ENCODE results near the gene HECTD1. TPM values are rescaled to one million over a fixed set of nuclear protein-coding genes. Genes with fewer than 3 reads are reported as not detected.

Gene HECTD1
- total RNA-seq, 1 donor from 2014 or later, result 114 TPM

DNA sequence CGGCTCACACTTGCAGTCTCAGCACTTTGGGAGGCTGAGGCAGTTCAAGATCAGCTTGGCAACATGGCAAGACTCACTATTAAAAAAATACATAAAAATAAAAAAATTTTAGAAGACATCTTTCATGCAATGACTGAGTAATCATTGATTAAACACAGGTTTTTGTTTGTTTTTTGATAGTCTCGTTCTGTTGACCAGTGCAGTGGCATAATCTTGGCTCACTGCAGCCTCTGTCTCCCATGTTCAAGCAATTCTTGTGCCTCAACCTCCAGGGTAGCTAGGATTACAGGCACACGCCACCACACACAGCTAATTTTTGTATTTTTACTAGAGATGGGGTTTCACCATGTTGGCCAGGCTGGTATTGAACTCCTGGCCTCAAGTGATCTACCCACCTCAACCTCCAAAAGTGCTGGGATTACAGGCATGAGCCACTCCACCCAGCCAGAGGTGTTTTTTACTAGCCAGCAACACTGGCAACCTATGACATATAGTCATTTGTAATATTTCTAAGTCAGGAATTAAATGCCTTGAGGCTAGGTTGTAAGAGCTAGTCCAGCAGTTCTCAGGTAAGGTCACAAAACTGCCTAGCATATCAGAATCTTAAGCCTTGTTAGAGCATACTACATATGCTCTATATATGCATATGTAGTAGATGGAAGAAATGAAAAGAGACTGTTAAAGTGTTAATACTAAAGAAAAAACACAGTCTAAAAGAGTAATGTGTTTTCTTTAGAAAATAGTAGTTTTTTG lies 27.1 kb downstream of the HECTD1 start:
- intact Hi-C loops (cut with micrococcal nuclease), result no loop called here
- H3K36me3 Mint-ChIP-seq (ENCODE audit: low read depth), result peaks cover 21% of the 10 kb centered on the region
- no peaks in the 10 kb centered on the region for H3K9me3 Mint-ChIP-seq
- DNase-seq (ENCODE audit: low spot score), result no peak
- H3K27ac Mint-ChIP-seq, result no peak overlapping the region
- no peaks in the 10 kb centered on the region for H3K27me3 Mint-ChIP-seq (ENCODE audit: low read depth)
- no peak overlapping the region for H3K4me3 Mint-ChIP-seq (ENCODE audit: low read depth)
- no peaks in the 10 kb centered on the region for H3K4me1 Mint-ChIP-seq (ENCODE audit: low read depth)

DNA sequence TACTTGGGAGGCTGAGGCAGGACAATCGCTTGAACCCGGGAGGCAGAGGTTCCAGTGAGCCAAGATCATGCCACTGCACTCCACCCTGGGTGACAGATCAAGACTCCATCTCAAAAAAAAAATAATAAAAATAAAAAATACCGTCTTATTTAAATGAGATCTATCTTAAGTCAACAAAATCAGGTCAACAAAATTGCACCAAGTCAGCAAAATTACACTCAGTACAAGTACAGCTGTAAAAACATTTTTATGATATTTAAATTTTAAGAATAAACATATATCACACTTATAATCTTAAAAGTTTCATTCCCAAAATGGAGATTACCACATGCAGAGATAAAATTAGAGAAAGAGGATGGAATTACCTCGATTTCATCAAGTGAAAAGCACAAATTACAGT lies 33.2 kb downstream of the HECTD1 start:
- Mint-ChIP-seq H3K4me3 (ENCODE audit: low read depth) (no peak overlapping the region), H3K4me1 (ENCODE audit: low read depth) (no peaks in the 10 kb centered on the region), H3K36me3 (ENCODE audit: low read depth) (peaks cover 60% of the 10 kb centered on the region), H3K9me3 (no peaks in the 10 kb centered on the region), H3K27me3 (ENCODE audit: low read depth) (no peaks in the 10 kb centered on the region), H3K27ac (no peak overlapping the region)
- intact Hi-C loops (cut with micrococcal nuclease), result no loop called here
- DNase-seq (ENCODE audit: low spot score), result no peak

DNA sequence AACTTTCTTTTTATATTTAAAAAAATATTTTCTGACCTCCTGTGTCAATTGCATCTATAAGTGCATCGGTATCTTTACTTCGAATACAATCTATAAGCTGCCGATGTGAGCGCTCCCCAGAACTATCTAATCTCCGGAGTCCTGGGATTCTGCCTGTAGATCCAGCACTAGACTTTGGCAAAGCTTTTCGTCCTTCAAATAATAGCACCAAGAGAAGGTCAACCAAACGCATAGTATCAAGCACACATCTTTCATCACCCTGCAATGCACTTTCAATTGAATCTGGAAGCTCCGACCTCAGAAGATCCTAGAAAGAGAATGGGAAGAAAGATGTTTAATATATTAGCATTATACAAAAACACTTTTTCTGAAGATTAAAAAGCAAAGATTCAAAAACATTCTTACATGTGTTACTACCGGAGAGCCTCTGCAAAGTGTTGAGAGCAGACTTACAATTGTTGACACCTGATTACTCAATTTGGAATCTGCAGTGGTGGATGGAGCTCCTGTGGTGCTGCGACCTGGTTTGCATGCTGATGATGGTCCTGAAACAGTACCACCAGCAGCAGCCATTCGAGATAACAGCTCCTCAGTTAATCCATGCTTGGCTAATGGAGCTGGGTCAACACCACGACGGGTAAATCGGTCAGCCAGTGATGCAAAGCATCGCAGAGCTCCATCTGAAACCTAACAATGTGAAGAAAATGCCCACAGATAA lies 34.3 kb downstream of the HECTD1 start:
- Mint-ChIP-seq H3K9me3 (no peaks in the 10 kb centered on the region), H3K4me3 (ENCODE audit: low read depth) (no peak overlapping the region), H3K4me1 (ENCODE audit: low read depth) (no peaks in the 10 kb centered on the region), H3K36me3 (ENCODE audit: low read depth) (peaks cover 61% of the 10 kb centered on the region), H3K27ac (no peak overlapping the region), H3K27me3 (ENCODE audit: low read depth) (no peaks in the 10 kb centered on the region)
- intact Hi-C loops (cut with micrococcal nuclease), result no loop called here
- no peak for DNase-seq (ENCODE audit: low spot score)

DNA sequence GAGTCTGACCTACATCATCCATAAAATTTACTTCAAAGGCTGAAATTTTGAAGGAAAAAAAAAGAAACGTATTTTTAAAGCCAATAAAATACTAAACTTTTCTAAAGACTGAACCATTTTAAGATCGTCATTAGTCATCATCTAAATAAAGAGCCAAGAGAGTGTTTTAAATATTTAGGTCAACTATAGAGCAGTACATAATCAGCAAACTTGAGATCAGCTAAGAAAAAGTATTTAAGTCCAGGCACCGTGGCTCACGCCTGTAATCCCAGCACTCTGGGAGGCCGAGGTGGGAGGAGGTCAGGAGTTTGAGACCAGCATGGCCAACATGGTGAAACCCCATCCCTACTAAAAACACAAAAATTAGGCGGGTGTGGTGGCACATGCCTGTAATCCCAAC lies 35.5 kb downstream of the HECTD1 start:
- peaks cover 64% of the 10 kb centered on the region for H3K36me3 Mint-ChIP-seq (ENCODE audit: low read depth)

DNA sequence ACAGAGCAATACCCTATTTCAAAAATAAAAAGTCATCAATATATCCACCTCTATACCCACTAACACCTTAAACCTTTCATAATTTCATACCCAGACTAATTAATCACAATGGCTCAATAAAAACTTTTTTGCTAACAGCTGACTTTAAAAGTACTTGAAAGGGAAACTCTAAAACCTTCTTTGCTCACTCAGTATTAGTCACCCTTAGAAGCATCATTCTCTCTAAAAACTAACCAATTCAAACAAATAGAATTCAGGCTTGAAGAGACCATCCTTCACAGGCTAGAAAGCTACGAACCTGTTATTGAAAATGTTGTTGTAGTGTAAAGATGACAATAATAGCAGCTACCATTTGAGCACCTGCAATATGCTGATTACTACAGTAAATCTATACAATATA lies 37.2 kb downstream of the HECTD1 start:
- no peak overlapping the region for H3K27ac Mint-ChIP-seq
- no peaks in the 10 kb centered on the region for H3K9me3 Mint-ChIP-seq
- no peaks in the 10 kb centered on the region for H3K27me3 Mint-ChIP-seq (ENCODE audit: low read depth)
- DNase-seq (ENCODE audit: low spot score), result no peak
- intact Hi-C loops (cut with micrococcal nuclease), result no loop called here
- no peak overlapping the region for H3K4me3 Mint-ChIP-seq (ENCODE audit: low read depth)
- H3K4me1 Mint-ChIP-seq (ENCODE audit: low read depth), result no peaks in the 10 kb centered on the region
- H3K36me3 Mint-ChIP-seq (ENCODE audit: low read depth), result peaks cover 69% of the 10 kb centered on the region

More for the DNA sequence above, 35.5 kb downstream of the HECTD1 start:
- H3K9me3 Mint-ChIP-seq, result no peaks in the 10 kb centered on the region
- no peaks in the 10 kb centered on the region for H3K27me3 Mint-ChIP-seq (ENCODE audit: low read depth)
- intact Hi-C loops (cut with micrococcal nuclease), result no loop called here
- no peaks in the 10 kb centered on the region for H3K4me1 Mint-ChIP-seq (ENCODE audit: low read depth)
- no peak for DNase-seq (ENCODE audit: low spot score)
- H3K27ac Mint-ChIP-seq, result no peak overlapping the region
- no peak overlapping the region for H3K4me3 Mint-ChIP-seq (ENCODE audit: low read depth)

DNA sequence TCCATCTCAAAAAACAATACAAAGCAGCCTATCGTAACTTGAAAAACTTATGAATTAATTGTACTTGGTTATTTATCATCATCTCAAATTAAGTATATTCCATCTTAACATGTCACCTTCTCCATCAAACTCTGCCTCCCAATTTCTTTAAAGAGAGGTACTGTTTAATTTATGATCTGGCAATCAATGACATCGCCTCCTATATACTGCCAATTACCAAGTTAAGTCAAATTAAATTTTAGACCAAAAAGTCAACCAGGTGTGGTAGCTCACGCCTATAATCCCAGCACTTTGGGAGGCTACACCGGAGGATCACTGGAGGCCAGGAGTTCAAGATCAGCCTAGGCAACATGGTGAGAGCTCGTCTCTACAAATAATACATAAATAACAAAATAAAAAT lies 37.7 kb downstream of the HECTD1 start:
- no peaks in the 10 kb centered on the region for H3K27me3 Mint-ChIP-seq (ENCODE audit: low read depth)
- peaks cover 69% of the 10 kb centered on the region for H3K36me3 Mint-ChIP-seq (ENCODE audit: low read depth)
- intact Hi-C loops (cut with micrococcal nuclease), result no loop called here
- no peak for DNase-seq (ENCODE audit: low spot score)
- H3K27ac Mint-ChIP-seq, result no peak overlapping the region
- no peak overlapping the region for H3K4me3 Mint-ChIP-seq (ENCODE audit: low read depth)
- H3K4me1 Mint-ChIP-seq (ENCODE audit: low read depth), result no peaks in the 10 kb centered on the region
- no peaks in the 10 kb centered on the region for H3K9me3 Mint-ChIP-seq

DNA sequence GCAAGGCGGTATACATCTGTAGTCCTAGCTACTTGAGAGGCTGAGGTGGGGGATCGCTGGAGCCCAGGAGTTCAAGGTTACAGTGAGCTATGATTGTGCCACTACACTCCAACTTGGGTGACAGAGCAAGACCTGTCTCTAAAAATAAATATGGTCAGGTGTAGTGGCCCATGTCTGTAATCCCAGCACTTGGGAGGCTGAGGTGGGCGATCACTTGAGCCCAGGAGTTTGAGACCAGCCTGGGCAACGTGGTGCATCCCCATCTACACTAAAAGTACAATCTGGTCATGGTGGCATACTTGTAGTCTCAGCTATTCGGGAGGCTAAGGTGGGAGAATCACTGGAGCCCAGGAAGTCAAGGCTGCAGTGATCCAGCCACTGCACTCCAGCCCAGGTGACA lies 40.6 kb downstream of the HECTD1 start:
- no peaks in the 10 kb centered on the region for H3K27me3 Mint-ChIP-seq (ENCODE audit: low read depth)
- H3K4me3 Mint-ChIP-seq (ENCODE audit: low read depth), result no peak overlapping the region
- H3K4me1 Mint-ChIP-seq (ENCODE audit: low read depth), result no peaks in the 10 kb centered on the region
- intact Hi-C loops (cut with micrococcal nuclease), result no loop called here
- no peak overlapping the region for H3K27ac Mint-ChIP-seq
- H3K36me3 Mint-ChIP-seq (ENCODE audit: low read depth), result peaks cover 66% of the 10 kb centered on the region
- no peaks in the 10 kb centered on the region for H3K9me3 Mint-ChIP-seq
- DNase-seq (ENCODE audit: low spot score), result no peak

DNA sequence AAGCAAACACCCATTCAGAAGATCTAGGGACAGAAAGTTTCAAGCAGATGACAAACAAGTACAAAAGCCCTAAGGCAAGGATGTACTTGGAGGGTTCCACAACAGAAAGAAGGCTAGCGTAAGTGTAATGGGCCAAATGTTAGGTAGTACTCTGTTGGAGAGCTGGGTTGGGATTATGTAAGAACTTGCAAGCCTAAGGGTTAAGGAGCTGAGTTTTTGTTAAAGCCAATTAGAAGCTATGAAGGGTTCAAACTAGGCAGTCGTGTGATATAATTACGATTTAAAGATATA lies 41.4 kb downstream of the HECTD1 start:
- Mint-ChIP-seq H3K27ac (no peak overlapping the region), H3K9me3 (no peaks in the 10 kb centered on the region), H3K4me1 (ENCODE audit: low read depth) (no peaks in the 10 kb centered on the region), H3K27me3 (ENCODE audit: low read depth) (no peaks in the 10 kb centered on the region), H3K36me3 (ENCODE audit: low read depth) (peaks cover 65% of the 10 kb centered on the region), H3K4me3 (ENCODE audit: low read depth) (no peak overlapping the region)
- intact Hi-C loops (cut with micrococcal nuclease), result no loop called here
- DNase-seq (ENCODE audit: low spot score), result no peak

DNA sequence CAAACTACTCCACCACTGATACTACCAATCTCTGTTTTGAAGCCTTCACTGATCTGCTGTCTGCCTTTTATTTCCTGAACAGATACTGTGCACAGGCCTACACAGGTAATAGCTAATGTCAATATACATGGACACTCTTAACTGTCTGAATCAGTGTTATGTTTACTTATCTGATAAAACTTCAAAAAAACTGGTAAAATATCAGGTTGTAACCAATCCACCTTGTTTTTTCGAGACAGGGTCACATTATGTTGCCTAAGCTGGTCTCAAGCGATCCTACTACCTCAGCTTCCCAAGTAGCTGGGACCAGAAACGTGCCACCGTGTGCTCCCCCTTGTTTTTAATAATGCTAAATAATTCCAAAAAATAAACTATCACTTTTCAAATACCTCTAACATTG lies 43.5 kb downstream of the HECTD1 start:
- DNase-seq (ENCODE audit: low spot score), result no peak
- H3K4me3 Mint-ChIP-seq (ENCODE audit: low read depth), result no peak overlapping the region
- H3K4me1 Mint-ChIP-seq (ENCODE audit: low read depth), result no peaks in the 10 kb centered on the region
- intact Hi-C loops (cut with micrococcal nuclease), result no loop called here
- no peak overlapping the region for H3K27ac Mint-ChIP-seq
- H3K9me3 Mint-ChIP-seq, result no peaks in the 10 kb centered on the region
- H3K27me3 Mint-ChIP-seq (ENCODE audit: low read depth), result no peaks in the 10 kb centered on the region
- H3K36me3 Mint-ChIP-seq (ENCODE audit: low read depth), result peaks cover 58% of the 10 kb centered on the region

DNA sequence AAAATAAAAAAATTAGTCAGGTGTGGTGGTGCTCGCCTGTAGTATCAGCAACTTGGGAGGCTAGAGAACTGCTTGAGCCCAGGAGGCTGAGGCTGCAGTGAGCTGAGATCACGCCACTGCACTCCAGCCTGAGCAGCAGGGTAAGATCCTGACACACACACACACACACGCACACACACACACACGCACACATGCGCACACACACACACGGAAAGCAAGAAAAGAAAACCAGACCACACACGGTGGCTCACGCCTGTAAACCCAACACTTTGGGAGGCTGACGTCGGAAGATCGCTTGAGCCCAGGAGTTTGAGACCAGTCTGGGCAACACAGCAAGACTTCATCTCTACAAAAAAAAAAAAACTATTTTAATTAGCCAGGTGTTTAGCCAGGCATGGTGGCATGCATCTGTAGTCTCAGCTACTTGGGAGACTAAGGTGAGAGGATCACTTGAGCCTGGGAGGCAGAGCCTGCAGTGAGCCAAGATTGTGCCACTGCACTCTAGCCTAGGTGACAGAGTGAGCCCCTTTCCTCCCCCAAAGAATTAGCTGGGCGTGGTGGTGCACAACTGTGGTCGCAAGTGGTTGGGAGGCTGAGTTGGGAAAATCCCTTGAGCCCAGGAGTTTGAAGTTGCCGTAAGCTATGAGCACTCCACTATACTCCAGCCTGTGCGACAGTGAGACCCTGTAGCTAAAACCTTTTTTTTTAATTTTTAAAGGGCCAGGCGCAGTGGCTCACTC lies 44.5 kb downstream of the HECTD1 start:
- Mint-ChIP-seq H3K4me3 (ENCODE audit: low read depth) (no peak overlapping the region), H3K36me3 (ENCODE audit: low read depth) (peaks cover 55% of the 10 kb centered on the region), H3K27me3 (ENCODE audit: low read depth) (no peaks in the 10 kb centered on the region), H3K27ac (no peak overlapping the region), H3K9me3 (no peaks in the 10 kb centered on the region), H3K4me1 (ENCODE audit: low read depth) (no peaks in the 10 kb centered on the region)
- intact Hi-C loops (cut with micrococcal nuclease), result no loop called here
- DNase-seq (ENCODE audit: low spot score), result no peak

DNA sequence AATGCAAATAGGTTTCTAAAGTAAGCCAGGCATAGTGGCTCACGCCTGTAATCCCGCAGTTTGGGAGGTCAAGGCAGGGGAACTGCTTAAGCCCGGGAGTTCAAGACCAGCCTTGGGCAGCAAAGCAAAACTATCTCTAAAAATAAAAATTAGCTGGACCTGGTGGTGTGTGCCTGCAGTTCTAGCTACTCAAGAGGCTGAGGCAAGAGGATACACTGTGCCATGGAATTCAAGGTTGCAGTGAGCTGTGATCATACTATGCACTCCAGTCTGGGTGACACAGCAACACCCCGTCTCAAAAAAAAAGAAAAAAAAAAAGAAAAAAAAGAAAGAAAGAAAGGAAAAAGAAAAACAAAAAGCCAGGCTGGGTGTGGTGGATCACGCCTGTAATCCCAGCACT lies 46.3 kb downstream of the HECTD1 start:
- peaks cover 54% of the 10 kb centered on the region for H3K36me3 Mint-ChIP-seq (ENCODE audit: low read depth)
- H3K27me3 Mint-ChIP-seq (ENCODE audit: low read depth), result no peaks in the 10 kb centered on the region
- no peak for DNase-seq (ENCODE audit: low spot score)
- intact Hi-C loops (cut with micrococcal nuclease), result no loop called here
- H3K27ac Mint-ChIP-seq, result no peak overlapping the region
- no peaks in the 10 kb centered on the region for H3K4me1 Mint-ChIP-seq (ENCODE audit: low read depth)
- H3K9me3 Mint-ChIP-seq, result no peaks in the 10 kb centered on the region
- no peak overlapping the region for H3K4me3 Mint-ChIP-seq (ENCODE audit: low read depth)

DNA sequence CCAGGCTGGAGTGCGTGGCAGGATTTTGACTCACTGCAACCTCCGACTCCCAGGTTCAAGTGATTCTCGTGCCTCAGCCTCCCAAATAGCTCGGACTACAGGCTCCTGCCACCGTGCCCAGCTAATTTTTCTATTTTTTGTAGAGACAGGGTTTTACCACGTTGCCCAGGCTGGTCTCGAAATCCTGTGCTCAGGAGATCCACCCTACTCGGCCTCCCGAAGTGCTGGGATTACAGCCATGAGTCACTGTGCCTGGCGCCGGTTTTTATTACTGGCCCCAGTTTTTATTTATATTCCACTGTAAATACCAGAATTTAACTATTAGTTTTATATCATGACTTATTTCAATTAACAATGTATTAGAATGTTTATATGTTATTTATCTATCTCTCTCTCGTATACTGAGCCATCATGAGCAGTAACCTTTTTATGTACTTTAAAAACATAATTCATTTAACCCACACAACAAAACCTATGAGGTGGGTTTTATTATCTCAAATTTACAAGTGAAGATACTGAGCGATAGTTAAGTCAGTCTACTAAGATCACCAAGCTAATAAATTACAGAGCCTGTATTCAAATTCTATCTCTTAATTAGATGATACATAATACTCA lies 47.8 kb downstream of the HECTD1 start:
- intact Hi-C loops (cut with micrococcal nuclease), result no loop called here
- H3K36me3 Mint-ChIP-seq (ENCODE audit: low read depth), result peaks cover 52% of the 10 kb centered on the region

DNA sequence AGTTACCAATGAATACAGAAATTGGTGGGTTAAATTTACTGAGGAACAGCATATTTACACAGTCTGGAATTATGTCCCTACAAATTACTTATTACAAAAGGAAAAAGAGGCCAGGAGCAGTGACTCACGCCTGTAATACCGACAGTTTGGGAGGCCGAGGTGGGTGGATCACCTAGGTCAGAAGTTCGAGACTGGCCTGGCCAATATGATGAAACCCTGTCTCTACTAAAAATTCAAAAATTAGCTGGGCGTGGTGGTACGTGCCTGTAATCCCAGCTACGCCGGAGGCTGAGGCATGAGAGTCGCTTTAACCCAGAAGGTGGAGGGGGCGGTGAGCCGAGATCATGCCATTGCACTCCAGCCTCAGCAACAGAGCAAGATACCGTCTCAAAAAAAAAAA lies 52.6 kb downstream of the HECTD1 start:
- Mint-ChIP-seq H3K27me3 (ENCODE audit: low read depth) (no peaks in the 10 kb centered on the region), H3K9me3 (no peaks in the 10 kb centered on the region), H3K4me1 (ENCODE audit: low read depth) (no peaks in the 10 kb centered on the region), H3K36me3 (ENCODE audit: low read depth) (peaks cover 44% of the 10 kb centered on the region), H3K4me3 (ENCODE audit: low read depth) (no peak overlapping the region), H3K27ac (no peak overlapping the region)
- no peak for DNase-seq (ENCODE audit: low spot score)
- intact Hi-C loops (cut with micrococcal nuclease), result no loop called here

More for the DNA sequence above, 47.8 kb downstream of the HECTD1 start:
- Mint-ChIP-seq H3K4me1 (ENCODE audit: low read depth) (no peaks in the 10 kb centered on the region), H3K4me3 (ENCODE audit: low read depth) (no peak overlapping the region), H3K9me3 (no peaks in the 10 kb centered on the region), H3K27ac (no peak overlapping the region), H3K27me3 (ENCODE audit: low read depth) (no peaks in the 10 kb centered on the region)
- DNase-seq (ENCODE audit: low spot score), result no peak
